HCT116 (cell line): ENCODE data around the gene TXNL1. TPM values are rescaled to one million over a fixed set of nuclear protein-coding genes. Genes with fewer than 3 reads are reported as not detected.
A peak's percentile ranks its signal among the peaks of the same experiment; 100 is the strongest.

ENCODE experiments used
- ATAC-seq: fragments of 200-7000 bp; cut with Tn5 transposase; 2 replicates; pipeline ENCODE4 v1.9.1; 2020; ENCODE audit warnings: mild to moderate bottlenecking, moderate library complexity
- BruUV-seq: library from RNA; stranded (reverse); fragments of 400-500 nt; replicated peaks from 2 replicates; lab custom pipeline; 2021; lab: Mats Ljungman, UMichigan
- CTCF ChIA-PET: fragments of 300-600 bp; sonication (Branson Sonifier 250); formaldehyde crosslinking; loops from one replicate; lab custom pipeline; 2021; ENCODE audit warnings: antibody characterized with exemption; lab: Charles Lee
- POLR2A ChIA-PET: fragments of 300-600, 350-600 bp; sonication (Branson Sonifier 250); formaldehyde crosslinking; loops from one replicate; lab custom pipeline; 2021; ENCODE audit warnings: antibody characterized with exemption; lab: Charles Lee
- RAD21 ChIA-PET, 2 experiments: fragments of 300-600 bp; sonication (Branson Sonifier 250); formaldehyde crosslinking; loops; one replicate each; lab custom pipeline; 2023; ENCODE audit warnings: low total read pairs in 2 of 2; ENCODE audit not compliant: uncharacterized antibody in 2 of 2, unreplicated experiment in 2 of 2, low non-redundant PET in 1 of 2; lab: Charles Lee
- DNase-seq: peaks from one replicate; pipeline ENCODE4 v3.0.0-alpha.2; 2010; ENCODE audit warnings: low read depth, low spot score
- H2AFZ ChIP-seq: fragments of 200-600 bp; shearing (Covaris generic), sonication (generic); 2 replicates; pipeline ENCODE4 v1.6.1; 2017; ENCODE audit warnings: low read depth, mixed run types, mixed read lengths, antibody characterized with exemption, low read length; ENCODE audit not compliant: poor library complexity, severe bottlenecking
- H3K27ac ChIP-seq: 2 replicates; pipeline ENCODE4 v1.5.1; 2012; ENCODE audit warnings: low read depth, low read length
- H3K27me3 ChIP-seq: fragments of 200-600 bp; sonication (generic); 2 replicates; pipeline ENCODE4 v1.6.1; 2016; ENCODE audit warnings: mixed run types, low read length, mixed read lengths; ENCODE audit not compliant: insufficient read depth
- H3K36me3 ChIP-seq, 2 experiments: fragments of 200-500 bp in 1 of 2; fragments of 200-600 bp in 1 of 2; sonication (Bioruptor generic) in 1 of 2; sonication (generic) in 1 of 2; 2 replicates each; pipeline versions ENCODE4 v1.5.1 to v1.6.1; 2014 to 2016; ENCODE audit warnings: low read length in 2 of 2, inconsistent platforms in 1 of 2, mixed read lengths in 1 of 2, mixed run types in 1 of 2; ENCODE audit not compliant: insufficient read depth in 2 of 2, control insufficient read depth in 1 of 2
- H3K4me1 ChIP-seq, 2 experiments: fragments of 200-600 bp in 1 of 2; sonication (generic) in 1 of 2; 2 replicates each; pipeline versions ENCODE4 v1.5.1 to v1.6.1; 2012 to 2017; ENCODE audit warnings: low read length in 2 of 2, inconsistent platforms in 1 of 2, mild to moderate bottlenecking in 1 of 2, mixed read lengths in 1 of 2, mixed run types in 1 of 2, moderate library complexity in 1 of 2; ENCODE audit not compliant: insufficient read depth in 2 of 2, control insufficient read depth in 1 of 2
- H3K4me2 ChIP-seq: fragments of 200-600 bp; sonication (generic); 2 replicates; pipeline ENCODE4 v1.6.1; 2017; ENCODE audit warnings: mixed run types, low read length, mixed read lengths
- H3K4me3 ChIP-seq, 2 experiments: fragments of 200-600 bp in 1 of 2; sonication (generic) in 1 of 2; replicated peaks in 1 of 2; 2 replicates each; pipeline ENCODE4 v1.5.1; 2011 to 2016; ENCODE audit warnings: low read length in 2 of 2, control low read depth in 1 of 2, low read depth in 1 of 2, mild to moderate bottlenecking in 1 of 2, mixed read lengths in 1 of 2, mixed run types in 1 of 2
- H3K79me2 ChIP-seq: fragments of 200-600 bp; sonication (generic); 2 replicates; pipeline ENCODE4 v1.6.1; 2017; ENCODE audit warnings: mild to moderate bottlenecking, mixed run types, low read length, moderate library complexity, mixed read lengths; ENCODE audit not compliant: insufficient read depth
- H3K9ac ChIP-seq: fragments of 200-600 bp; sonication (generic); 2 replicates; pipeline ENCODE4 v1.6.1; 2016; ENCODE audit warnings: low read length, mixed read lengths
- H3K9me2 ChIP-seq: fragments of 200-600 bp; sonication (generic), shearing (Covaris generic); 2 replicates; pipeline ENCODE4 v1.6.1; 2017; ENCODE audit warnings: mixed run types, mild to moderate bottlenecking, moderate library complexity; ENCODE audit not compliant: insufficient read depth
- H3K9me3 ChIP-seq, 2 experiments: fragments of 200-500 bp in 1 of 2; fragments of 200-600 bp in 1 of 2; sonication (Bioruptor generic) in 1 of 2; sonication (generic) in 1 of 2; 2 replicates each; pipeline ENCODE4 v1.6.1; 2014 to 2017; ENCODE audit warnings: low read length in 2 of 2, mixed read lengths in 2 of 2, inconsistent platforms in 1 of 2, low read depth in 1 of 2, mild to moderate bottlenecking in 1 of 2, mixed run types in 1 of 2, moderate library complexity in 1 of 2; ENCODE audit not compliant: control insufficient read depth in 1 of 2, insufficient read depth in 1 of 2
- H4K20me1 ChIP-seq: fragments of 200-600 bp; sonication (generic), shearing (Covaris generic); 2 replicates; pipeline ENCODE4 v1.6.1; 2017; ENCODE audit warnings: mixed run types, mild to moderate bottlenecking, moderate library complexity; ENCODE audit not compliant: insufficient read depth
- CEBPB ChIP-seq: IDR thresholded peaks from 2 replicates; pipeline ENCODE4 v1.6.1; 2012; ENCODE audit warnings: low read depth
- EGR1 ChIP-seq: IDR thresholded peaks from 2 replicates; pipeline ENCODE4 v1.6.1; 2012; ENCODE audit warnings: low read depth
- EZH2 ChIP-seq: fragments of 200-600 bp; sonication (generic); IDR thresholded peaks from 2 replicates; pipeline ENCODE4 v1.6.1; 2017; ENCODE audit warnings: antibody characterized with exemption, mixed run types
- FOSL1 ChIP-seq: IDR thresholded peaks from 2 replicates; pipeline ENCODE4 v1.6.1; 2012; ENCODE audit warnings: low read depth
- POLR2A ChIP-seq: IDR thresholded peaks from 2 replicates; pipeline ENCODE4 v1.7.0; 2011; ENCODE audit warnings: borderline replicate concordance; ENCODE audit not compliant: insufficient read depth, insufficient read length; ENCODE audit errors: extremely low read depth
- POLR2AphosphoS5 ChIP-seq: IDR thresholded peaks from 2 replicates; pipeline ENCODE4 v1.6.1; 2011; ENCODE audit warnings: mild to moderate bottlenecking, low read depth, low read length, moderate library complexity
- RAD21 ChIP-seq: IDR thresholded peaks from 2 replicates; pipeline ENCODE4 v1.6.1; 2012; ENCODE audit warnings: low read depth, mild to moderate bottlenecking
- SP1 ChIP-seq: IDR thresholded peaks from 2 replicates; pipeline ENCODE4 v1.6.1; 2012; ENCODE audit warnings: low read depth
- SRF ChIP-seq: IDR thresholded peaks from 2 replicates; pipeline ENCODE4 v1.6.1; 2012; ENCODE audit warnings: low read depth
- TCF7L2 ChIP-seq: IDR thresholded peaks from 2 replicates; pipeline ENCODE4 v1.7.0; 2011; ENCODE audit warnings: borderline replicate concordance, inconsistent platforms; ENCODE audit not compliant: insufficient read depth, insufficient read length; ENCODE audit errors: extremely low read depth
- ZNF274 ChIP-seq: fragments of 200-500 bp; sonication (Bioruptor generic); IDR thresholded peaks from 2 replicates; pipeline ENCODE4 v1.6.1; 2014; ENCODE audit warnings: mild to moderate bottlenecking, low read depth, low read length, inconsistent platforms
- intact Hi-C: fragments of 100-400 bp; cut with micrococcal nuclease; formaldehyde crosslinking; loops from 2 replicates; pipeline ENCODE4 v1.10.0; 2022
- total RNA-seq: library from RNA; stranded (reverse); gene quantifications from one replicate; pipeline ENCODE4 v1.2.1, GENCODE V29; 2021; ENCODE audit not compliant: unreplicated experiment
- TF ChIP-seq, protein P1 (sequence below), 3 experiments: fragments of 200-600 bp in 1 of 3; sonication (generic) in 1 of 3; IDR thresholded peaks in 2 of 3; conservative IDR thresholded peaks in 1 of 3; 2 replicates each; pipeline ENCODE4 v1.5.1; 2012 to 2017; ENCODE audit warnings: low read depth in 2 of 3, low read length in 2 of 3, antibody characterized with exemption in 1 of 3, borderline replicate concordance in 1 of 3, control low read depth in 1 of 3, mild to moderate bottlenecking in 1 of 3, mixed read lengths in 1 of 3, mixed run types in 1 of 3, moderate library complexity in 1 of 3; ENCODE audit not compliant: insufficient read depth in 1 of 3
- TF ChIP-seq, protein P2 (sequence below): IDR thresholded peaks from 2 replicates; pipeline ENCODE4 v1.6.1; 2012
- TF ChIP-seq, protein P3 (sequence below): IDR thresholded peaks from 2 replicates; pipeline ENCODE4 v1.6.1; 2012; ENCODE audit warnings: low read depth
- TF ChIP-seq, protein P4 (sequence below): IDR thresholded peaks from 2 replicates; pipeline ENCODE4 v1.6.1; 2012

Gene TXNL1
- total RNA-seq, 1 experiment from 2014 or later: 86.5 TPM

DNA sequence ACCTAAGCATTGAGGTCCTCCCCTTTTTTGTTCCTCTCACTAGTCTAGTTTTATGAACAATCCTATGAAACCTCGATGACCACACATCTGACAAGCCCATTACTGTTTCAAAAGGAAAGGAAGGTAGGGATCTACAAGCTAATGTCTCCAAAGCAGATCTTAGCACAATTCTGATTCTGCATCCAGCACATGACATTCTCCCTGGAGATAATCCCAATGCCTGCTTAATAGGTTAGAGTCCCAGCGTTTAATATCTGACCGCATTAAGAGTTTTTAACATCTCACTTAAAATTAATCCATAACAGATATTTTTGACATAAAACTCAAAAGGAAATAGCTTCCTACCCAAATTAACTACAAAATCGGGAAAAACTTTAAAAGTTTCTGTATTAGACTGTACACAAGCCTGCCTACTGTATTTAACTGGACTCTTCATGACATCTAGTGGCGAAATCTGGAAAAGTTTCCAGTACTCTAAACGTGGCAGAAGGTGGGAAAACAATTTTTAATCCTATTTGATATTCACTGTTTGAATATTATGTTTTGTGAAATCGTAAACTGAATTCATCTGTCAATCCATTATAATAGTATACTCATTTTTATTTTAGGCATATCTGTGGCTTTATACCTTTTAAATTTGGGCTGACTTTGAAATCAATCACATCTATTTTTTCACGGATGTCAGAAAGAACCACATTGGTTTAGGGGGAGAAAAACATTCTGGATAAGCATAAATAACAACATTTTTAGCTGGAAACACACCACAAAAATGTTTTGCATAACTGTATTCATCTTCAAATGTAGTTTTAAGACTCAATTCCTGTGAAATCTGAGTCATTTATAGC lies 62.4 kb downstream of the TXNL1 start:
- H3K27me3 ChIP-seq: no peaks in the 10 kb centered on the region; the same call in 1 of the 2 replicates
- no TSS peak for BruUV-seq
- no peak for TF ChIP-seq EZH2
- TF ChIP-seq, protein P1, sequence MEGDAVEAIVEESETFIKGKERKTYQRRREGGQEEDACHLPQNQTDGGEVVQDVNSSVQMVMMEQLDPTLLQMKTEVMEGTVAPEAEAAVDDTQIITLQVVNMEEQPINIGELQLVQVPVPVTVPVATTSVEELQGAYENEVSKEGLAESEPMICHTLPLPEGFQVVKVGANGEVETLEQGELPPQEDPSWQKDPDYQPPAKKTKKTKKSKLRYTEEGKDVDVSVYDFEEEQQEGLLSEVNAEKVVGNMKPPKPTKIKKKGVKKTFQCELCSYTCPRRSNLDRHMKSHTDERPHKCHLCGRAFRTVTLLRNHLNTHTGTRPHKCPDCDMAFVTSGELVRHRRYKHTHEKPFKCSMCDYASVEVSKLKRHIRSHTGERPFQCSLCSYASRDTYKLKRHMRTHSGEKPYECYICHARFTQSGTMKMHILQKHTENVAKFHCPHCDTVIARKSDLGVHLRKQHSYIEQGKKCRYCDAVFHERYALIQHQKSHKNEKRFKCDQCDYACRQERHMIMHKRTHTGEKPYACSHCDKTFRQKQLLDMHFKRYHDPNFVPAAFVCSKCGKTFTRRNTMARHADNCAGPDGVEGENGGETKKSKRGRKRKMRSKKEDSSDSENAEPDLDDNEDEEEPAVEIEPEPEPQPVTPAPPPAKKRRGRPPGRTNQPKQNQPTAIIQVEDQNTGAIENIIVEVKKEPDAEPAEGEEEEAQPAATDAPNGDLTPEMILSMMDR (IDR thresholded peaks at IDR 0.05 in 2 of 3, conservative IDR thresholded peaks at IDR 0.05 in 1 of 3; ENCODE audit: borderline replicate concordance in 1 of 3, insufficient read depth in 1 of 3, low read depth in 2 of 3, low read length in 2 of 3): peak; percentile 44 to 73 (median 47); a peak in 5 of 6 replicates
- no peak for TF ChIP-seq POLR2AphosphoS5
- no peak for TF ChIP-seq FOSL1
- no peak for TF ChIP-seq SRF
- no peak for TF ChIP-seq TCF7L2
- TF ChIP-seq CEBPB: no peak
- TF ChIP-seq ZNF274: no peak
- no peak for TF ChIP-seq EGR1
- TF ChIP-seq POLR2A: no peak
- peak; percentile 73 for TF ChIP-seq RAD21
- TF ChIP-seq, protein P2, sequence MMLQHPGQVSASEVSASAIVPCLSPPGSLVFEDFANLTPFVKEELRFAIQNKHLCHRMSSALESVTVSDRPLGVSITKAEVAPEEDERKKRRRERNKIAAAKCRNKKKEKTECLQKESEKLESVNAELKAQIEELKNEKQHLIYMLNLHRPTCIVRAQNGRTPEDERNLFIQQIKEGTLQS: no peak
- TF ChIP-seq, protein P3, sequence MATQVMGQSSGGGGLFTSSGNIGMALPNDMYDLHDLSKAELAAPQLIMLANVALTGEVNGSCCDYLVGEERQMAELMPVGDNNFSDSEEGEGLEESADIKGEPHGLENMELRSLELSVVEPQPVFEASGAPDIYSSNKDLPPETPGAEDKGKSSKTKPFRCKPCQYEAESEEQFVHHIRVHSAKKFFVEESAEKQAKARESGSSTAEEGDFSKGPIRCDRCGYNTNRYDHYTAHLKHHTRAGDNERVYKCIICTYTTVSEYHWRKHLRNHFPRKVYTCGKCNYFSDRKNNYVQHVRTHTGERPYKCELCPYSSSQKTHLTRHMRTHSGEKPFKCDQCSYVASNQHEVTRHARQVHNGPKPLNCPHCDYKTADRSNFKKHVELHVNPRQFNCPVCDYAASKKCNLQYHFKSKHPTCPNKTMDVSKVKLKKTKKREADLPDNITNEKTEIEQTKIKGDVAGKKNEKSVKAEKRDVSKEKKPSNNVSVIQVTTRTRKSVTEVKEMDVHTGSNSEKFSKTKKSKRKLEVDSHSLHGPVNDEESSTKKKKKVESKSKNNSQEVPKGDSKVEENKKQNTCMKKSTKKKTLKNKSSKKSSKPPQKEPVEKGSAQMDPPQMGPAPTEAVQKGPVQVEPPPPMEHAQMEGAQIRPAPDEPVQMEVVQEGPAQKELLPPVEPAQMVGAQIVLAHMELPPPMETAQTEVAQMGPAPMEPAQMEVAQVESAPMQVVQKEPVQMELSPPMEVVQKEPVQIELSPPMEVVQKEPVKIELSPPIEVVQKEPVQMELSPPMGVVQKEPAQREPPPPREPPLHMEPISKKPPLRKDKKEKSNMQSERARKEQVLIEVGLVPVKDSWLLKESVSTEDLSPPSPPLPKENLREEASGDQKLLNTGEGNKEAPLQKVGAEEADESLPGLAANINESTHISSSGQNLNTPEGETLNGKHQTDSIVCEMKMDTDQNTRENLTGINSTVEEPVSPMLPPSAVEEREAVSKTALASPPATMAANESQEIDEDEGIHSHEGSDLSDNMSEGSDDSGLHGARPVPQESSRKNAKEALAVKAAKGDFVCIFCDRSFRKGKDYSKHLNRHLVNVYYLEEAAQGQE: no peak
- TF ChIP-seq SP1: no peak
- TF ChIP-seq, protein P4, sequence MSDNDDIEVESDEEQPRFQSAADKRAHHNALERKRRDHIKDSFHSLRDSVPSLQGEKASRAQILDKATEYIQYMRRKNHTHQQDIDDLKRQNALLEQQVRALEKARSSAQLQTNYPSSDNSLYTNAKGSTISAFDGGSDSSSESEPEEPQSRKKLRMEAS: no peak
- TF ChIP-seq, all 23 proteins: peak for 2
- H3K79me2 ChIP-seq: no peaks in the 10 kb centered on the region
- no peak overlapping the region for H3K4me3 ChIP-seq
- ChIA-PET RAD21 (no interaction called here), CTCF (interaction anchor here (1.1 to 1.9 kb wide), 2 partner anchors 9 to 1342 kb away, joined by 3 to 8 read pairs; no protein-coding TSS in a partner anchor), POLR2A (no interaction called here)
- ATAC-seq: peak; percentile 88
- no peak overlapping the region for H3K27ac ChIP-seq
- H3K4me2 ChIP-seq: no peak overlapping the region
- intact Hi-C loops: loop anchor here (1.0 to 5.0 kb wide), 4 partner anchors 1161 to 1894 kb away; no protein-coding TSS in a partner anchor
- H3K4me1 ChIP-seq: no peaks in the 10 kb centered on the region
- H3K36me3 ChIP-seq: no peaks in the 10 kb centered on the region
- DNase-seq: peak; percentile 43
- no peak overlapping the region for H3K9ac ChIP-seq
- no peak overlapping the region for H2AFZ ChIP-seq
- no peaks in the 10 kb centered on the region for H4K20me1 ChIP-seq
- H3K9me2 ChIP-seq: no peaks in the 10 kb centered on the region
- H3K9me3 ChIP-seq: no peaks in the 10 kb centered on the region
